Mesenchymal stem cell (in vitro differentiated cells and primary cell): ENCODE results near the gene THOC2.
A peak's percentile ranks its signal among the peaks of the same experiment; 100 is the strongest.

Source experiments
- DNase-seq: peaks from one replicate; pipeline ENCODE4 v3.0.0-alpha.2; 2013
- H2AFZ ChIP-seq: one replicate; pipeline ENCODE4 v1.6.1; 2013; ENCODE audit warnings: low read depth, mild to moderate bottlenecking, control low read depth, inconsistent platforms, low read length, moderate library complexity
- H2AK5ac ChIP-seq: 2 replicates; pipeline ENCODE4 v1.6.1; 2013; ENCODE audit warnings: low read length, moderate library complexity, mild to moderate bottlenecking, inconsistent platforms; ENCODE audit not compliant: severe bottlenecking
- H2BK120ac ChIP-seq: one replicate; pipeline ENCODE4 v1.6.1; 2013; ENCODE audit warnings: low read depth, mild to moderate bottlenecking, inconsistent platforms, low read length, moderate library complexity
- H2BK12ac ChIP-seq, 2 experiments: one replicate each; pipeline ENCODE4 v1.6.1; 2013; ENCODE audit warnings: inconsistent platforms in 2 of 2, low read length in 2 of 2, mild to moderate bottlenecking in 2 of 2, moderate library complexity in 2 of 2, control low read depth in 1 of 2
- H2BK15ac ChIP-seq: one replicate; pipeline ENCODE4 v1.6.1; 2013; ENCODE audit warnings: mild to moderate bottlenecking, low read depth, inconsistent platforms; ENCODE audit not compliant: poor library complexity, severe bottlenecking
- H2BK5ac ChIP-seq: 2 replicates; pipeline ENCODE4 v1.6.1; 2013; ENCODE audit warnings: low read depth, mild to moderate bottlenecking, low read length, control low read depth, inconsistent platforms; ENCODE audit not compliant: poor library complexity, severe bottlenecking
- H3K14ac ChIP-seq, 2 experiments: one replicate each; pipeline ENCODE4 v1.6.1; 2013; ENCODE audit warnings: inconsistent platforms in 2 of 2, low read length in 2 of 2, control low read depth in 1 of 2, mild to moderate bottlenecking in 1 of 2, moderate library complexity in 1 of 2
- H3K18ac ChIP-seq, 2 experiments: one replicate each; pipeline ENCODE4 v1.6.1; 2013; ENCODE audit warnings: inconsistent platforms in 2 of 2, low read length in 2 of 2, control low read depth in 1 of 2, low read depth in 1 of 2, mild to moderate bottlenecking in 1 of 2
- H3K23ac ChIP-seq, 2 experiments: one replicate each; pipeline ENCODE4 v1.6.1; 2013; ENCODE audit warnings: inconsistent platforms in 2 of 2, low read length in 2 of 2, mild to moderate bottlenecking in 2 of 2, moderate library complexity in 2 of 2, control low read depth in 1 of 2
- H3K27ac ChIP-seq: 2 replicates; pipeline ENCODE4 v1.5.1; 2013; ENCODE audit warnings: mild to moderate bottlenecking, moderate library complexity, low read length, control low read depth, inconsistent platforms; ENCODE audit not compliant: poor library complexity, severe bottlenecking
- H3K27me3 ChIP-seq, 2 experiments: 2 replicates each; pipeline versions ENCODE4 v1.6.1 to v1.7.0; 2013; ENCODE audit warnings: low read length in 2 of 2, mild to moderate bottlenecking in 2 of 2, moderate library complexity in 2 of 2, control low read depth in 1 of 2, inconsistent platforms in 1 of 2; ENCODE audit not compliant: control insufficient read depth in 1 of 2, insufficient read depth in 1 of 2
- H3K36me3 ChIP-seq, 2 experiments: 2 replicates each; pipeline versions ENCODE4 v1.6.1 to v1.7.0; 2013; ENCODE audit warnings: low read length in 2 of 2, control low read depth in 1 of 2, inconsistent platforms in 1 of 2, low read depth in 1 of 2, mild to moderate bottlenecking in 1 of 2; ENCODE audit not compliant: insufficient read depth in 2 of 2, control insufficient read depth in 1 of 2
- H3K4ac ChIP-seq, 2 experiments: one replicate each; pipeline ENCODE4 v1.6.1; 2013; ENCODE audit warnings: inconsistent platforms in 2 of 2, low read length in 2 of 2, mild to moderate bottlenecking in 2 of 2, moderate library complexity in 2 of 2, control low read depth in 1 of 2, low read depth in 1 of 2
- H3K4me1 ChIP-seq: 2 replicates; pipeline ENCODE4 v1.6.1; 2013; ENCODE audit warnings: low read depth, low read length, control low read depth; ENCODE audit not compliant: control insufficient read depth, insufficient read depth
- H3K4me2 ChIP-seq: 2 replicates; pipeline ENCODE4 v1.6.1; 2013; ENCODE audit warnings: low read length, mild to moderate bottlenecking, inconsistent platforms; ENCODE audit not compliant: poor library complexity, severe bottlenecking
- H3K4me3 ChIP-seq, 2 experiments: 2 replicates each; pipeline versions ENCODE4 v1.5.1 to v1.7.0; 2013; ENCODE audit warnings: low read length in 2 of 2, mild to moderate bottlenecking in 2 of 2, control low read depth in 1 of 2, low read depth in 1 of 2; ENCODE audit not compliant: insufficient read depth in 1 of 2
- H3K79me1 ChIP-seq: replicated peaks from 2 replicates; pipeline ENCODE4 v1.6.1; 2013; ENCODE audit warnings: mild to moderate bottlenecking, control low read depth, low read length, inconsistent platforms; ENCODE audit not compliant: poor library complexity, severe bottlenecking
- H3K9ac ChIP-seq: 2 replicates; pipeline ENCODE4 v1.7.0; 2013; ENCODE audit warnings: mild to moderate bottlenecking, low read length, moderate library complexity
- H3K9me3 ChIP-seq: 2 replicates; pipeline ENCODE4 v1.7.0; 2013; ENCODE audit warnings: mild to moderate bottlenecking, low read length; ENCODE audit not compliant: control insufficient read depth
- H4K8ac ChIP-seq: one replicate; pipeline ENCODE4 v1.6.1; 2013; ENCODE audit warnings: inconsistent platforms, mild to moderate bottlenecking, low read length, moderate library complexity
- H4K91ac ChIP-seq: one replicate; pipeline ENCODE4 v1.6.1; 2013; ENCODE audit warnings: mild to moderate bottlenecking, low read length, inconsistent platforms
- WGBS: methylation state at CpG from one replicate; pipeline ENCODE4 v1.1.7; 2013; ENCODE audit warnings: mixed read lengths; 5-methylcytosine and 5-hydroxymethylcytosine counted together

THOC2 gene

GRCh38 chrX:123590842-123591486, 141.9 kb downstream of the THOC2 start:
- Histone ChIP-seq H3K27ac (peak overlapping the region; percentile 35), H4K8ac (no peak overlapping the region), H3K4me1 (no peaks in the 10 kb centered on the region), H3K4me2 (peak overlapping the region; percentile 22), H2BK5ac (no peak overlapping the region), H3K9me3 (no peaks in the 10 kb centered on the region), H3K4me3 (no peak overlapping the region), H3K14ac (no peak overlapping the region), H3K4ac (no peak overlapping the region), H2BK120ac (no peak overlapping the region), H3K27me3 (no peaks in the 10 kb centered on the region), H3K18ac (no peak overlapping the region), H2AK5ac (no peak overlapping the region), H4K91ac (no peak overlapping the region), H2AFZ (no peak overlapping the region), H2BK12ac (no peak overlapping the region), H3K79me1 (no peaks in the 10 kb centered on the region), H3K9ac (no peak overlapping the region), H3K36me3 (no peaks in the 10 kb centered on the region), H2BK15ac (no peak overlapping the region), H3K23ac (no peak overlapping the region)
- DNase-seq, result peak; percentile 50
- 31% methylated on average over 4 of the region's 6 CpGs for WGBS

DNA sequence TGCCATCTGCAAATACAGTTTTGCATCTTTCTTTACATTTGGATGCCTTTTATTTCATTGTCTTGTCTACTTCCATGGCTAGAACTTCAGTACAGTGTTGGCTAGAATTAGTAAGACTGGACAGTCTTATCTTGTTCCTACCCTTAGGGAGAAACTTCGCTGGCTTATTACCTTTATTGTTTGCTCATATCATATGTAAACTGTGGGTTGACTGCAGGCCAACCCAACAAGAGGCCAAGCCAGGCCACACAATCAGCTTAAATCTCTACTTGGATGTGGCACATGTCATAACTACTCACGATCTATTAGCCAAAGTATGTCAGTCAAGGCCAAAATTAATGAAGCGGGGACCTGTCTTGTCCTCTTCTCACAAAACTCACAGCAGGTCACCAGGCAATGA, 144.1 kb downstream of the THOC2 start:
- Histone ChIP-seq H3K27me3 (no peaks in the 10 kb centered on the region), H2BK120ac (no peak overlapping the region), H3K18ac (no peak overlapping the region), H4K91ac (no peak overlapping the region), H3K9ac (no peak overlapping the region), H2BK15ac (no peak overlapping the region), H2BK12ac (no peak overlapping the region), H3K4ac (no peak overlapping the region), H2AK5ac (no peak overlapping the region), H3K36me3 (no peaks in the 10 kb centered on the region), H2BK5ac (no peak overlapping the region), H3K4me2 (no peak overlapping the region), H4K8ac (no peak overlapping the region), H3K9me3 (no peaks in the 10 kb centered on the region), H3K14ac (no peak overlapping the region), H3K79me1 (no peaks in the 10 kb centered on the region), H2AFZ (no peak overlapping the region), H3K4me1 (no peaks in the 10 kb centered on the region), H3K27ac (no peak overlapping the region), H3K4me3 (no peak overlapping the region), H3K23ac (no peak overlapping the region)
- DNase-seq, result no peak
- WGBS, result 100% methylated on average over 1 of the region's 3 CpGs

GRCh38 chrX:123581586-123581985, 151.3 kb downstream of the THOC2 start:
- no CpG with 5 or more reads among the region's 1 CpG for WGBS
- Histone ChIP-seq H3K23ac (no peak overlapping the region), H3K14ac (no peak overlapping the region), H3K9ac (no peak overlapping the region), H2BK5ac (no peak overlapping the region), H2BK12ac (no peak overlapping the region), H2BK120ac (no peak overlapping the region), H3K9me3 (no peaks in the 10 kb centered on the region), H3K4me1 (no peaks in the 10 kb centered on the region), H3K79me1 (no peaks in the 10 kb centered on the region), H3K27me3 (no peaks in the 10 kb centered on the region), H3K4me3 (no peak overlapping the region), H3K18ac (no peak overlapping the region), H3K4me2 (no peak overlapping the region), H2AK5ac (no peak overlapping the region), H4K91ac (no peak overlapping the region), H3K4ac (no peak overlapping the region), H2AFZ (no peak overlapping the region), H3K36me3 (no peaks in the 10 kb centered on the region), H3K27ac (no peak overlapping the region), H4K8ac (no peak overlapping the region), H2BK15ac (no peak overlapping the region)
- DNase-seq, result no peak

GRCh38 chrX:123580792-123581191, 152.1 kb downstream of the THOC2 start:
- Histone ChIP-seq H3K27me3 (no peaks in the 10 kb centered on the region), H3K4ac (no peak overlapping the region), H3K4me1 (no peaks in the 10 kb centered on the region), H4K8ac (no peak overlapping the region), H2AFZ (no peak overlapping the region), H3K14ac (no peak overlapping the region), H4K91ac (no peak overlapping the region), H2BK120ac (no peak overlapping the region), H2BK5ac (no peak overlapping the region), H2BK12ac (no peak overlapping the region), H3K4me2 (no peak overlapping the region), H3K79me1 (no peaks in the 10 kb centered on the region), H3K23ac (no peak overlapping the region), H3K4me3 (no peak overlapping the region), H2AK5ac (no peak overlapping the region), H3K18ac (no peak overlapping the region), H3K9ac (no peak overlapping the region), H2BK15ac (no peak overlapping the region), H3K27ac (no peak overlapping the region), H3K9me3 (no peaks in the 10 kb centered on the region), H3K36me3 (no peaks in the 10 kb centered on the region)
- WGBS, result no CpG with 5 or more reads among the region's 1 CpG
- DNase-seq, result no peak
